GM18909 (cell line): ENCODE measurements around the gene ERCC2.
"Not testable (repeated sequence)": the region's sequence is repeated elsewhere in the genome, so short reads cannot be mapped to it uniquely, and the experiment has no call there.

Experiments used
- ATAC-seq: cut with Tn5 transposase; IDR thresholded peaks from one replicate; pipeline ENCODE4 v1.9.1; 2021; ENCODE audit warnings: mild to moderate bottlenecking; ENCODE audit not compliant: unreplicated experiment, poor library complexity

The ERCC2 gene

GRCh38 chr19:45370410-45371204, at the start of gene ERCC2:
TSS of gene ERCC2 (minus strand) at chr19:45370573. CDS start at chr19:45370540, 33 bp downstream.
- peak; percentile 95 for ATAC-seq

GRCh38 chr19:45419895-45420294, 49.5 kb upstream of the ERCC2 start:
- no peak for ATAC-seq

GRCh38 chr19:45419396-45419795, 49.0 kb upstream of the ERCC2 start:
- peak; percentile 36 for ATAC-seq

GRCh38 chr19:45418802-45419201, 48.4 kb upstream of the ERCC2 start:
- no peak for ATAC-seq

- ATAC-seq = no peak
Measured at GRCh38 chr19:45417151-45417550, 46.8 kb upstream of the ERCC2 start.

GRCh38 chr19:45414468-45414867, 44.1 kb upstream of the ERCC2 start:
- no peak for ATAC-seq

GRCh38 chr19:45413497-45413896, 43.1 kb upstream of the ERCC2 start:
- ATAC-seq = no peak

- ATAC-seq = not testable (repeated sequence)
Measured at GRCh38 chr19:45410330-45410729, 40.0 kb upstream of the ERCC2 start.

GRCh38 chr19:45409557-45409920, 39.2 kb upstream of the ERCC2 start:
- no peak for ATAC-seq

GRCh38 chr19:45408830-45409556, 38.6 kb upstream of the ERCC2 start:
- ATAC-seq = no peak

GRCh38 chr19:45408121-45408520, 37.7 kb upstream of the ERCC2 start:
- ATAC-seq = no peak

GRCh38 chr19:45407585-45407984, 37.2 kb upstream of the ERCC2 start:
- not testable (repeated sequence) for ATAC-seq

GRCh38 chr19:45407091-45407375, 36.7 kb upstream of the ERCC2 start:
- no peak for ATAC-seq

GRCh38 chr19:45406226-45407090, 36.1 kb upstream of the ERCC2 start, which contains the start of gene POLR1G:
TSS of gene POLR1G (plus strand) at chr19:45406644. CDS start at chr19:45406697, 53 bp downstream.
- peak; percentile 68 for ATAC-seq

- peak; percentile 56 for ATAC-seq
Measured at GRCh38 chr19:45405435-45406225, 35.3 kb upstream of the ERCC2 start.

GRCh38 chr19:45404557-45405434, 34.4 kb upstream of the ERCC2 start, which contains the start of gene PPP1R13L:
TSS of gene PPP1R13L (minus strand) at chr19:45405069. CDS start at chr19:45398318, 6,751 bp downstream.
- no peak for ATAC-seq

GRCh38 chr19:45403781-45404556, 33.6 kb upstream of the ERCC2 start:
- no peak for ATAC-seq

GRCh38 chr19:45403272-45403671, 32.9 kb upstream of the ERCC2 start:
- ATAC-seq = no peak
